ENCODE data around the gene BGN.

BGN gene

DNA sequence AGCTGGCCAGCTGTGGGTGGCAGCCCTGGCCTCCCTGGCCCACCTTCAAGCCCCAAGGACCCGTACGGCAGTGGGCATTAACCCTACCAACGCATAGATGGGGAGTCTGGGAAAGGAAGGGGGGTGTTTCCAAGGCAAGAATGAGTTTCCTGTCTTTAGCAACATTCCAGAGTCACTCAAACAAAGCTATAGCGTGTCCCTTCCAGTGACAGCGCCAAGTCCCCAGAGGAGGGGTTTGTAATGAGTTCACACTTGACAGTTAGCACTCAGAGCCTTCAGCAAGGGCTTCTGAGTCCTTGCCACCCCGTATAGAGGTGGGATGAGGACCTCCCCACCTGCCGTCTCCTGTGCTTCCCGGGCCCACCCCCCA lies 1.8 kb downstream of the BGN start:
- no peak for TF ChIP-seq POU2F2 (IDR thresholded peaks at IDR 0.05; ENCODE audit: low read depth, low read length)
- TF ChIP-seq POLR2AphosphoS5 (IDR thresholded peaks at IDR 0.05; ENCODE audit: low read depth, low read length): no peak
- TF ChIP-seq SPI1 (IDR thresholded peaks at IDR 0.05; ENCODE audit: low read depth, low read length): no peak
- no peak for TF ChIP-seq PAX5 (IDR thresholded peaks at IDR 0.05; ENCODE audit: insufficient read depth, low read length, severe bottlenecking)
- TF ChIP-seq TAF1 (IDR thresholded peaks at IDR 0.05; ENCODE audit: low read depth, low read length): no peak
- no peak for TF ChIP-seq POLR2A (IDR thresholded peaks at IDR 0.05; ENCODE audit: low read depth, low read length)
- DNase-seq (ENCODE audit: insufficient read length, low spot score): no peak
- FAIRE-seq: no peak

GRCh38 chrX:153498453-153498852 lies 3.7 kb downstream of the BGN start:
- FAIRE-seq (no peak), DNase-seq (ENCODE audit: insufficient read length, low spot score) (no peak)
- no peak for TF ChIP-seq SPI1 (IDR thresholded peaks at IDR 0.05; ENCODE audit: low read depth, low read length)
- TF ChIP-seq POLR2AphosphoS5 (IDR thresholded peaks at IDR 0.05; ENCODE audit: low read depth, low read length): no peak
- TF ChIP-seq TAF1 (IDR thresholded peaks at IDR 0.05; ENCODE audit: low read depth, low read length): no peak
- TF ChIP-seq PAX5 (IDR thresholded peaks at IDR 0.05; ENCODE audit: insufficient read depth, low read length, severe bottlenecking): no peak
- no peak for TF ChIP-seq POU2F2 (IDR thresholded peaks at IDR 0.05; ENCODE audit: low read depth, low read length)
- TF ChIP-seq POLR2A (IDR thresholded peaks at IDR 0.05; ENCODE audit: low read depth, low read length): no peak

DNA sequence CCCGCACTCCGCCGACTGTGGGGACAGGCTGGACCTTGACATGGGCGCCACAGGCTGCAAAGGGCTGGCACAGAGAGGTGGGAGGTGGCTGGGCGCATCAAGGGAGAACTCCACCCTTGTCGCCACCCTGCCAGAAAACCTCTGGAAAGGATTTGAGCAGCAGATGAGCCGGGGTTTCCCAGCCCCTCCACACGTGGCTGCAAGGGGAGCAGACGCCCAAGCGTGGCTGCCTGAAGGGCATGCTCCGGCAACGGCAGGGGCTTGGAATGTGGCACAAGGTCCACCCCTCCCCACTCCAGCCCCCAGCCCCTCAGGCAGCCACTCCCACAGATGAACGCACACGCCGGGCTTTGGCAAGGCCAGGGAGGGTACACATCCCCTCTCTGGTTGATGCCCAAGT lies 4.6 kb downstream of the BGN start:
- no peak for TF ChIP-seq SPI1 (IDR thresholded peaks at IDR 0.05; ENCODE audit: low read depth, low read length)
- no peak for TF ChIP-seq POU2F2 (IDR thresholded peaks at IDR 0.05; ENCODE audit: low read depth, low read length)
- TF ChIP-seq TAF1 (IDR thresholded peaks at IDR 0.05; ENCODE audit: low read depth, low read length): no peak
- TF ChIP-seq PAX5 (IDR thresholded peaks at IDR 0.05; ENCODE audit: insufficient read depth, low read length, severe bottlenecking): no peak
- no peak for TF ChIP-seq POLR2AphosphoS5 (IDR thresholded peaks at IDR 0.05; ENCODE audit: low read depth, low read length)
- TF ChIP-seq POLR2A (IDR thresholded peaks at IDR 0.05; ENCODE audit: low read depth, low read length): no peak
- FAIRE-seq (no peak), DNase-seq (ENCODE audit: insufficient read length, low spot score) (no peak)

- TF ChIP-seq POU2F2 (IDR thresholded peaks at IDR 0.05; ENCODE audit: low read depth, low read length): no peak
- no peak for TF ChIP-seq POLR2AphosphoS5 (IDR thresholded peaks at IDR 0.05; ENCODE audit: low read depth, low read length)
- TF ChIP-seq PAX5 (IDR thresholded peaks at IDR 0.05; ENCODE audit: insufficient read depth, low read length, severe bottlenecking): no peak
- TF ChIP-seq POLR2A (IDR thresholded peaks at IDR 0.05; ENCODE audit: low read depth, low read length): no peak
- TF ChIP-seq SPI1 (IDR thresholded peaks at IDR 0.05; ENCODE audit: low read depth, low read length): no peak
- TF ChIP-seq TAF1 (IDR thresholded peaks at IDR 0.05; ENCODE audit: low read depth, low read length): no peak
- FAIRE-seq (no peak), DNase-seq (ENCODE audit: insufficient read length, low spot score) (no peak)
Observed at GRCh38 chrX:153499876-153500275, 5.1 kb downstream of the BGN start.

GRCh38 chrX:153500676-153501280 lies 6.0 kb downstream of the BGN start:
- peak; percentile 64 for FAIRE-seq
- no peak for TF ChIP-seq POLR2AphosphoS5 (IDR thresholded peaks at IDR 0.05; ENCODE audit: low read depth, low read length)
- TF ChIP-seq PAX5 (IDR thresholded peaks at IDR 0.05; ENCODE audit: insufficient read depth, low read length, severe bottlenecking): no peak
- no peak for TF ChIP-seq SPI1 (IDR thresholded peaks at IDR 0.05; ENCODE audit: low read depth, low read length)
- no peak for TF ChIP-seq POU2F2 (IDR thresholded peaks at IDR 0.05; ENCODE audit: low read depth, low read length)
- no peak for DNase-seq (ENCODE audit: insufficient read length, low spot score)

- FAIRE-seq (no peak), DNase-seq (ENCODE audit: insufficient read length, low spot score) (no peak)
Observed at GRCh38 chrX:153501530-153501929, 6.8 kb downstream of the BGN start.

GRCh38 chrX:153502131-153502530 lies 7.4 kb downstream of the BGN start:
- TF ChIP-seq SPI1 (IDR thresholded peaks at IDR 0.05; ENCODE audit: low read depth, low read length): no peak
- TF ChIP-seq POLR2A (IDR thresholded peaks at IDR 0.05; ENCODE audit: low read depth, low read length): no peak
- TF ChIP-seq TAF1 (IDR thresholded peaks at IDR 0.05; ENCODE audit: low read depth, low read length): no peak
- no peak for TF ChIP-seq POU2F2 (IDR thresholded peaks at IDR 0.05; ENCODE audit: low read depth, low read length)
- no peak for TF ChIP-seq PAX5 (IDR thresholded peaks at IDR 0.05; ENCODE audit: insufficient read depth, low read length, severe bottlenecking)
- TF ChIP-seq POLR2AphosphoS5 (IDR thresholded peaks at IDR 0.05; ENCODE audit: low read depth, low read length): no peak
- no peak for DNase-seq (ENCODE audit: insufficient read length, low spot score)
- FAIRE-seq: no peak

More at GRCh38 chrX:153501530-153501929, 6.8 kb downstream of the BGN start:
- no peak for TF ChIP-seq POU2F2 (IDR thresholded peaks at IDR 0.05; ENCODE audit: low read depth, low read length)
- TF ChIP-seq POLR2AphosphoS5 (IDR thresholded peaks at IDR 0.05; ENCODE audit: low read depth, low read length): no peak
- no peak for TF ChIP-seq POLR2A (IDR thresholded peaks at IDR 0.05; ENCODE audit: low read depth, low read length)
- TF ChIP-seq TAF1 (IDR thresholded peaks at IDR 0.05; ENCODE audit: low read depth, low read length): no peak

- DNase-seq (ENCODE audit: insufficient read length, low spot score) (no peak), FAIRE-seq (no peak)
- TF ChIP-seq TAF1 (IDR thresholded peaks at IDR 0.05; ENCODE audit: low read depth, low read length): no peak
- no peak for TF ChIP-seq PAX5 (IDR thresholded peaks at IDR 0.05; ENCODE audit: insufficient read depth, low read length, severe bottlenecking)
- no peak for TF ChIP-seq POU2F2 (IDR thresholded peaks at IDR 0.05; ENCODE audit: low read depth, low read length)
- no peak for TF ChIP-seq POLR2AphosphoS5 (IDR thresholded peaks at IDR 0.05; ENCODE audit: low read depth, low read length)
- no peak for TF ChIP-seq POLR2A (IDR thresholded peaks at IDR 0.05; ENCODE audit: low read depth, low read length)
- TF ChIP-seq SPI1 (IDR thresholded peaks at IDR 0.05; ENCODE audit: low read depth, low read length): no peak
Observed at GRCh38 chrX:153502796-153503195, 8.0 kb downstream of the BGN start.

DNA sequence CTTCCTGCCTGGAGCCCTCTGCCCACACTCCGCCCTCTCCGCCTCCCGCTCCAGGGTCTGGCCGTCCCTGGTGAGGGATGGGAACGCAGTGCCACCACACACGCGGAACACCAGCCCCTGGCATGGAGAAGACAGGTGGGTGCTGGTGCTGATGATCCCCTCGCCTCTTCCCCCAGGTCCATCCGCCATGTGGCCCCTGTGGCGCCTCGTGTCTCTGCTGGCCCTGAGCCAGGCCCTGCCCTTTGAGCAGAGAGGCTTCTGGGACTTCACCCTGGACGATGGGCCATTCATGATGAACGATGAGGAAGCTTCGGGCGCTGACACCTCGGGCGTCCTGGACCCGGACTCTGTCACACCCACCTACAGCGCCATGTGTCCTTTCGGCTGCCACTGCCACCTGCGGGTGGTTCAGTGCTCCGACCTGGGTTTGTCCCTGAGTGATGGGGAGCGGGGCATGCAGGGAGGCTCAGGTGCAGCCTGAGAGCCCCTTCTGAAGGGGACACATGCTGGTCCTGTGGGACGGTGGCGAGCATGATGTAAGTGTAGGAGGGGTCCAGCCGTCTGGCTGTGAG lies 9.8 kb downstream of the BGN start:
- DNase-seq (ENCODE audit: insufficient read length, low spot score): no peak
- TF ChIP-seq SPI1 (IDR thresholded peaks at IDR 0.05; ENCODE audit: low read depth, low read length) (no peak), TAF1 (IDR thresholded peaks at IDR 0.05; ENCODE audit: low read depth, low read length) (no peak), POU2F2 (IDR thresholded peaks at IDR 0.05; ENCODE audit: low read depth, low read length) (no peak), PAX5 (IDR thresholded peaks at IDR 0.05; ENCODE audit: insufficient read depth, low read length, severe bottlenecking) (no peak), POLR2A (IDR thresholded peaks at IDR 0.05; ENCODE audit: low read depth, low read length) (no peak), POLR2AphosphoS5 (IDR thresholded peaks at IDR 0.05; ENCODE audit: low read depth, low read length) (no peak)
- no peak for FAIRE-seq

DNA sequence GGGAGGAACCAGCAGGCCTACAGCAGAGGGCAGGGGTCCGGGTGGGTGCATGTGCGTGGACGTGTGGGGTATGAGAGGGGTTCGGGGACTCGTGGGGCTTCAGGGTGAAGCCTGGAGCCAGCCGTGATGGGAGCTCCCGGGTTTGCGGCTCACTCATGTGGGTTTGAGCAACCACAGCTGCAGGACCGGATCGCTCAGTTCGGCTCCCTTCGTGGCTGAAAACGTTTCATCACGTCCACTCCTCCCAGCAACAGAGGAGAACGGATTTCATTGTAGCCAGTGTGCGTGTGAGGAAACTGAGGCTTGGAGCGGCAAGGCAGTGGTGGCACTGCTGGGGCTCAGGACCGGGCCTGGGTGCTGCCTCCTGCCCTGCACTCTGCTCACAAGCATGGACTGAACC lies 10.6 kb downstream of the BGN start:
- TF ChIP-seq POLR2A (IDR thresholded peaks at IDR 0.05; ENCODE audit: low read depth, low read length): no peak
- no peak for TF ChIP-seq POLR2AphosphoS5 (IDR thresholded peaks at IDR 0.05; ENCODE audit: low read depth, low read length)
- no peak for TF ChIP-seq PAX5 (IDR thresholded peaks at IDR 0.05; ENCODE audit: insufficient read depth, low read length, severe bottlenecking)
- no peak for TF ChIP-seq SPI1 (IDR thresholded peaks at IDR 0.05; ENCODE audit: low read depth, low read length)
- TF ChIP-seq TAF1 (IDR thresholded peaks at IDR 0.05; ENCODE audit: low read depth, low read length): no peak
- no peak for TF ChIP-seq POU2F2 (IDR thresholded peaks at IDR 0.05; ENCODE audit: low read depth, low read length)
- DNase-seq (ENCODE audit: insufficient read length, low spot score) (no peak), FAIRE-seq (no peak)

Measured in GM12891 (cell line).